Endometrial microvascular endothelial cells (primary cell): ENCODE data around the gene PFKP. TPM values are rescaled to one million over a fixed set of nuclear protein-coding genes. Genes with fewer than 3 reads are reported as not detected.
"Not testable (repeated sequence)": the region's sequence is repeated elsewhere in the genome, so short reads cannot be mapped to it uniquely, and the experiment has no call there.

Experiments
- in situ Hi-C: cut with HindIII; loops from 2 replicates; pipeline ENCODE4 v1.10.0; 2017; ENCODE audit warnings: low sequenced_read_pairs, low pct_unique_long_range_greater_than_20kb; ENCODE audit errors: inconsistent ontology term
- total RNA-seq: library from RNA; depleted of rRNA; stranded (reverse); fragments of >200 nt; gene quantifications from one replicate; pipeline ENCODE4 v1.2.3, GENCODE V29; 2015; ENCODE audit errors: inconsistent ontology term

Gene PFKP
- total RNA-seq, 1 donor from 2014 or later: 494 TPM

DNA sequence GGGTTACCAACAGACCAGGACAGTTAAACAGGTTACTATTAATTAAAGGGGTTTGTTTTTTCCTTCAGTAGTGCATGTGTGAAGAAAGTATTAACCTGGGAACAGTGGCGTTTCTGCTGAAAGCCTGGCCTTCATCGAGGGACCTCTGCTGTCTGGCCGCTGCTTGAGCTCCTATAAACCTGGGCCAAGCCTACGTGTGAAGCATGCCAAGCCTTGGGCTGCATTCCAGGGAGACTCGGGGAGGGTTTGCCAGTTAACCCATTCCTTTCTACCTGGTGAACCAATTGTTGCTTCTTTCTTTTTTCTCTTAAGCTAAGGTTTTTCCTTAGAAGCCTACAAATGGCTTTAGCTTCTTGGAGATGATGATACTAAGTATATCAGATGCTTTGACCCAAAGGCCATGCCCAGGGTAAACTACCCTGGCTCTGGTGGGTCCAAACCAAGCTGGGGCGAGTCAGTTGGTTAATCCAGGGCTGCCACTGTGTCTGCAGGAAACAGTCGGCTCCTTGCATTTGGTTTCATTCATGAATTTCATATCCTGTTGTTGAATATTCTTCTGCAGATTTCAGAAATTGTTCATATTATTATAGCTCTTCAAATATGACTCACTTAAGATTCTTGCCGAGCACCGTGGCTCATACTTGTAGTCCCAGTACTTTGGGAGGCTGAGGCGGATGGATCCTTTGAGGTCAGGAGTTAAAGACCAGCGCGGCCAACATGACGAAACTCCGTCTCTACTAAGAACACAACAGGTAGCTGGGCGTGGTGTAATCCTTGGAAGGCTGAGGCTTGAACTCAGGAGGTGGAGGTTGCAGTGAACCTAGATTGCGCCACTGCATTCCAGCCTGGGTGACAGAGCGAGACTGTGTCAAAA is 23.8 kb downstream of the PFKP start:
- in situ Hi-C loops: no loop called here

DNA sequence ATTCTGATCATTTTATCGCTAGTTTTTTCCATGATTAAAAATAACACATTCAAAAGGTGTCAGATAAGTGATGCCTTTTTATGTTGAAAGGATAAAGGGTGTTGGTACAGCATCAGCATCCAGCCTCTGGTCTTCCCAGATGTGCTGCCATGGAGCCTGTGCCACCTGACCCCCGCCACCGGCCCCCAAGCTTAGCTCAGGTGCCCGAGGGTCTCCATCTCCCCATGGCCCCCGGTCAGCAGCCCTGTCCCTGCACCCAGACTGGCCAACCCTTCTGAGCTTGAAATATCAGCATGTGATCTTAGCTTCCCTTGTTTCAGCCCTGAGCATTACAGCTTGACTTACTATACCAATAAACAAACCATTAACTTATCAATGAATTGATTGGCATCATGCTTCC is 24.6 kb downstream of the PFKP start:
- in situ Hi-C loops: no loop called here

- in situ Hi-C loops: no loop called here
Measured at GRCh38 chr10:3093996-3094395, 26.6 kb downstream of the PFKP start.

- in situ Hi-C loops: no loop called here
Measured at GRCh38 chr10:3094609-3095036, 27.3 kb downstream of the PFKP start.

GRCh38 chr10:3095373-3096139 is 28.2 kb downstream of the PFKP start:
- in situ Hi-C loops: no loop called here

DNA sequence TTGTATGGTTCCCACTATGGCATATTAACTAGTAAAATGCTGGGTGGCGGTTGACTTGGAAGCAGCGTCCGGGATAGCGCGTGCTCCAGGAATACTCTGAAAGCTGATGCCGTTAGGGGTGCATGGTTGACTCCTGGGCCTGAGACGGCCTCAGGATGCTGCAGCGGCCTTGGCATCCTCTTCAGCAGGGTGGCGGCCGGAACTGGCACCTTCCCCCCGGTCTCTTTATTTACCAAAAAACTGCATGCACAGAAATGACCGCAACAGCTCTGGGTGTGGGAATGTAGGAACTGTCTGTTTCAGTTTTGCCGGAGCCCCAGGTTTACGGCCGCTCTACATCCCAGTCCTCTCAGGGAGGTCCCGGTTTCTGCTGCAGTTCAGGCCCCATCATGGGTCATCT is 28.8 kb downstream of the PFKP start:
- in situ Hi-C loops: no loop called here

DNA sequence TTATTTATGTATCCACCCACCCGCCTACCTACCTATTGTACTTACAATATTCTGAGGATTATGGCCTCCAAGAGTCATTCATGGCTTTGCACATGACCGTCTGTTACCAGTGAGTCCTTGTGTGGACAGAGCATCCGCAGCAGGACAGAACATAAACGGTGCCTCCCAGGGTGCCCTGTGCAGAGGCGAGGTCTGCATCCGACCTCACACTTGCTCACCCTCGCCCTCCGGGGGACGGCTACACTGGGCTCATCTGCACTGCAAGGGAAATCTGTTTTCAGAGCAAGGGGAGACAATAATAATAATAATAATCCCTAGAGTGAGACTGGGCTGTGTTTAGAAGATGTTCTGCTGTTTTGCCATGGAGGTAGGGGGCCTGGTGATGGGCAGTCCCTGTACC is 29.8 kb downstream of the PFKP start:
- in situ Hi-C loops: no loop called here

DNA sequence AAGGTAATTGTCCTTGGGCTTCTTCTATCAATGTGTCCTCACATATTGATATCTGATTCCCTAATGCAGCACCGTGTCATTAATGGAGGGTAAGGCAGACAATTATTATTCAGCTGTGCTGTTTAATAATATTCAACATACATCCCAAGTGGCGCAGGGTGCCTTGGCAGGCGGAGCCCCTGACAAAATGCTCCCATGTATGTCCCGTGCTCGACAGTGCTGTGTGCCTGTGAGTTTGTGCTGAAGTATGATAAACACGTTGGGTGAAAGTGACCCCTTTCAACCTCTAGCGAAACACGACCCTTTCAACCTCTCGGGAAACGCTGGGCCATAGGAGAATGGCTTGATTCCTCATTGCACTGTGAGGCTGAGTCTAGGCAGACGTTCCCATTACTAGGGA is 31.3 kb downstream of the PFKP start:
- in situ Hi-C loops: no loop called here

DNA sequence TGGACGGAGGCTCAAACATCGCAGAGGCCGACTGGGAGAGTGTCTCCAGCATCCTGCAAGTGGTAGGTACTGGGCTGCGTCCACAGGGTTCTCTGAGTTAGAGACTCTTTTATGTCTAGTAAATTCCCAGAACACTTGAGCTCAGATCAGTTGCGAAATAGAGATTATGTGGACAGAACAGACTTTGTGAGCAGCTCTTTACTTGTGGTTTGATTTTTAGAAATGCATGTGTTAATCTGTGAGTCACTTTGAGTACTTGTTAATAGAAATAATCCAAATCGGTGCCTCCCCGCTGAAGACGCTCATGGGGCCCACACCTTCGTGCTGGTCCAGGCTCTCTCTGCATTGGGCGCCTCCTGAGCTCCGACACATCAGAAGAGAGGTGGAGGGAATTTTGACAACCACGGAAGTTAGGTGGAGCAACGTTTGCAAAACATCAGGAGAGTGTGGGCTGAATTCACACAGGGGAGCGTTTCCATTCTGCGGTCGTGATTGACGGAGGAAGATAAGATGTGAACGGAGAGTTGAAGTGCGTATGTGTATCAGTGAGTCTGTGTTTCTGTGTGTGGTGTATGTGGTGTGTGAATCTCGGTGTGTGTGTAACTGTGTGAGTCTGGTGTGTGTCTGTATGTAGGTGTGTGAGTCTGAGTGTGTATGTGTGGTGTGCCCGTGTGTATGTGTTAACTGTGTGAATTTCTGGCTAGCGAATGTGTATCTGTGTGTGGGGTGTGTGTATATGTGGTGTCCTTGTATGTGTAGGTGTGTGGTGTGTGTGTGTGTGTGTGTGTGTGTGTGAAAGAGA is 32.1 kb downstream of the PFKP start:
- in situ Hi-C loops: no loop called here

GRCh38 chr10:3100093-3100792 is 32.9 kb downstream of the PFKP start:
- in situ Hi-C loops: no loop called here

GRCh38 chr10:3100856-3101640 is 33.7 kb downstream of the PFKP start:
- in situ Hi-C loops: no loop called here

- in situ Hi-C loops: no loop called here
Measured at GRCh38 chr10:3102720-3103427, 35.5 kb downstream of the PFKP start.

- in situ Hi-C loops: no loop called here
Measured at GRCh38 chr10:3103646-3104045, 36.3 kb downstream of the PFKP start.

GRCh38 chr10:3104251-3104918 is 37.0 kb downstream of the PFKP start:
- in situ Hi-C loops: no loop called here

- in situ Hi-C loops: no loop called here
Measured at GRCh38 chr10:3105166-3105565, 37.8 kb downstream of the PFKP start.

- in situ Hi-C loops: no loop called here
Measured at GRCh38 chr10:3105905-3106304, 38.6 kb downstream of the PFKP start.

- in situ Hi-C loops: not testable (repeated sequence)
Measured at GRCh38 chr10:3106328-3106727, 39.0 kb downstream of the PFKP start.
